NT2/D1 (cell line): Measurements from ENCODE around the gene EIF1AD.

ENCODE experiments used
- SUZ12 ChIP-seq: IDR thresholded peaks from 2 replicates; pipeline ENCODE4 v1.6.1; 2011; ENCODE audit not compliant: insufficient read length, insufficient read depth; ENCODE audit errors: extremely low read depth
- YY1 ChIP-seq: IDR thresholded peaks from 2 replicates; pipeline ENCODE4 v1.6.1; 2011; ENCODE audit not compliant: insufficient read length, insufficient read depth
- ZNF274 ChIP-seq: IDR thresholded peaks from 2 replicates; pipeline ENCODE4 v1.6.1; 2011; ENCODE audit warnings: mild to moderate bottlenecking, low read depth, low read length

DNA sequence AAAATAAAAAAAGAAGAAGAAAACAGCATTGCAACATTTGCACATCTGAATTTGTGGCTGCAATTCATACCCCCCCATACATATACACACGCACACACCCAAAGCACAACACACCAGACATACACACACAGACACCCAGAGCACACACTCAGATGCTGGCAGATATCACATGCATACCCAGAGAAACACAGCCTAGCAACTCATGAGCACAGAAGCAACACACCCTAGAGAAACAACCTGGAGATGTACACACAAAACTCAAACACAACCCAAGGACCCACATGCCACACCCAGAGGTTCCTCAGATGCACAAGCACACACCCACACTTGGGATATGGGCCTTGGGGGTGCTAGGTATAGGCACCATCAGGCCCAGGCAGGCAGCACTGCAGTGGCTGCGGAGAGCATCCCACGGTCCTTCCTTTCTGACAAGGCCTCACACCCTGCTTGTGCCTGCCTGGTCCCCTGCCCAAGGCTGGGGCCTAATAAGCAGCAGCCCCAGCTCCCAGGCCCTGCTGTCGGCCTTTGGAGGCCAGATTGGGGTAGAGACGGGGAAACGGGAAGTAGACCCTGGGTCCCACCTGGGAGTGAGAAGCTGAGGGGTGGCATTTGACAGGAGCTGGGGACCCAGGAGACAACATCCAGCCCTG, 13.0 kb upstream of the EIF1AD start:
- TF ChIP-seq SUZ12 (no peak), YY1 (no peak), ZNF274 (no peak)
